Panc1 (cell line): ENCODE measurements around the gene PIGS.

Experiments
- POLR2AphosphoS5 ChIP-seq: IDR thresholded peaks from 2 replicates; pipeline ENCODE4 v1.6.1; 2012; ENCODE audit warnings: mild to moderate bottlenecking, low read depth, low read length, moderate library complexity
- SIN3A ChIP-seq: IDR thresholded peaks from 2 replicates; pipeline ENCODE4 v1.6.1; 2012; ENCODE audit warnings: low read depth, mild to moderate bottlenecking, low read length, moderate library complexity, borderline replicate concordance; ENCODE audit not compliant: insufficient read depth
- TCF7L2 ChIP-seq: IDR thresholded peaks from 2 replicates; pipeline ENCODE4 v1.6.1; 2011; ENCODE audit warnings: mild to moderate bottlenecking, low read depth, low read length, inconsistent platforms
- TF ChIP-seq, protein P1 (sequence below): fragments of 450-650 bp; IDR thresholded peaks from 2 replicates; pipeline ENCODE4 v1.5.1; 2017; ENCODE audit warnings: mild to moderate bottlenecking
- TF ChIP-seq, protein P2 (sequence below), 2 experiments: IDR thresholded peaks; 2 replicates each; pipeline ENCODE4 v1.6.1; 2011 to 2012; ENCODE audit warnings: low read depth in 2 of 2, control low read depth in 1 of 2, low read length in 1 of 2, mild to moderate bottlenecking in 1 of 2, moderate library complexity in 1 of 2; ENCODE audit not compliant: insufficient read depth in 1 of 2

DNA sequence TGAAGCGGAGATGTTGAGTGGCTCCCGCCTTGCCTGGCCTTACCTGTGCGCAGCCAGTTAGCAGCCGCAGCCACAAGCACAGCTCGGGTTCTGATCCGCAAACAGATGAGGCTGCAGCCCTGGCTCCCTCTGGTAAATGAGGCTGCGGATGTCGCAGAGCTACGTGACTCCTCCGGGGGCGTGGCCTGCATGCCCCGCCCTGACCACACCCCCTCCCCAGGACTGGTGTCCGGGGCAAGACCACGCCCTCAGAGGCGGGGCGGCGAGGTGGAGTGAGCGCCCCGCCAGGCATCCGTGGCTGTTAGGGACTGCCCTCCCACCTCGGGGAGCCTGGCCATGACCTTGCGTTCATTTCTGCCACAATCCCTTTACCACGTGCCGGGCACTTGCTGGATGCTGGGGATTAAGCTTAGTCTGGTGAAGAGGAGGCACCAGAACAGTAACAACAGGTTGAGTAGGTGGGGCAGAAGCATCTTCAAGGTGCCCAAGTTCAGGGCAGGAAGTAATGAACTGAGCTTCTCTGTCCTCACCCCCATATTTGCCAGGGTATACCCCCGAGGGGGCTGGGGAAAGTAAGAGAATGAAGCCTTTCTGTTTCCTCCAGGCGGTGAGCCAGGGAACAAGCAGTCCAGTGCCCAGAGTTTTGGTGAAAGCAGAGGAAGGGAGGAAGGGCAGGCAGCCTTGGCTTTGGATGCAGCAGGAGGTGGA lies 5.6 kb upstream of the PIGS start, which contains the start of gene ALDOC:
- TF ChIP-seq, protein P1, sequence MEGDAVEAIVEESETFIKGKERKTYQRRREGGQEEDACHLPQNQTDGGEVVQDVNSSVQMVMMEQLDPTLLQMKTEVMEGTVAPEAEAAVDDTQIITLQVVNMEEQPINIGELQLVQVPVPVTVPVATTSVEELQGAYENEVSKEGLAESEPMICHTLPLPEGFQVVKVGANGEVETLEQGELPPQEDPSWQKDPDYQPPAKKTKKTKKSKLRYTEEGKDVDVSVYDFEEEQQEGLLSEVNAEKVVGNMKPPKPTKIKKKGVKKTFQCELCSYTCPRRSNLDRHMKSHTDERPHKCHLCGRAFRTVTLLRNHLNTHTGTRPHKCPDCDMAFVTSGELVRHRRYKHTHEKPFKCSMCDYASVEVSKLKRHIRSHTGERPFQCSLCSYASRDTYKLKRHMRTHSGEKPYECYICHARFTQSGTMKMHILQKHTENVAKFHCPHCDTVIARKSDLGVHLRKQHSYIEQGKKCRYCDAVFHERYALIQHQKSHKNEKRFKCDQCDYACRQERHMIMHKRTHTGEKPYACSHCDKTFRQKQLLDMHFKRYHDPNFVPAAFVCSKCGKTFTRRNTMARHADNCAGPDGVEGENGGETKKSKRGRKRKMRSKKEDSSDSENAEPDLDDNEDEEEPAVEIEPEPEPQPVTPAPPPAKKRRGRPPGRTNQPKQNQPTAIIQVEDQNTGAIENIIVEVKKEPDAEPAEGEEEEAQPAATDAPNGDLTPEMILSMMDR: no peak
- TF ChIP-seq POLR2AphosphoS5: peak; percentile 62; the same call in 1 of the 2 replicates
- TF ChIP-seq, protein P2, sequence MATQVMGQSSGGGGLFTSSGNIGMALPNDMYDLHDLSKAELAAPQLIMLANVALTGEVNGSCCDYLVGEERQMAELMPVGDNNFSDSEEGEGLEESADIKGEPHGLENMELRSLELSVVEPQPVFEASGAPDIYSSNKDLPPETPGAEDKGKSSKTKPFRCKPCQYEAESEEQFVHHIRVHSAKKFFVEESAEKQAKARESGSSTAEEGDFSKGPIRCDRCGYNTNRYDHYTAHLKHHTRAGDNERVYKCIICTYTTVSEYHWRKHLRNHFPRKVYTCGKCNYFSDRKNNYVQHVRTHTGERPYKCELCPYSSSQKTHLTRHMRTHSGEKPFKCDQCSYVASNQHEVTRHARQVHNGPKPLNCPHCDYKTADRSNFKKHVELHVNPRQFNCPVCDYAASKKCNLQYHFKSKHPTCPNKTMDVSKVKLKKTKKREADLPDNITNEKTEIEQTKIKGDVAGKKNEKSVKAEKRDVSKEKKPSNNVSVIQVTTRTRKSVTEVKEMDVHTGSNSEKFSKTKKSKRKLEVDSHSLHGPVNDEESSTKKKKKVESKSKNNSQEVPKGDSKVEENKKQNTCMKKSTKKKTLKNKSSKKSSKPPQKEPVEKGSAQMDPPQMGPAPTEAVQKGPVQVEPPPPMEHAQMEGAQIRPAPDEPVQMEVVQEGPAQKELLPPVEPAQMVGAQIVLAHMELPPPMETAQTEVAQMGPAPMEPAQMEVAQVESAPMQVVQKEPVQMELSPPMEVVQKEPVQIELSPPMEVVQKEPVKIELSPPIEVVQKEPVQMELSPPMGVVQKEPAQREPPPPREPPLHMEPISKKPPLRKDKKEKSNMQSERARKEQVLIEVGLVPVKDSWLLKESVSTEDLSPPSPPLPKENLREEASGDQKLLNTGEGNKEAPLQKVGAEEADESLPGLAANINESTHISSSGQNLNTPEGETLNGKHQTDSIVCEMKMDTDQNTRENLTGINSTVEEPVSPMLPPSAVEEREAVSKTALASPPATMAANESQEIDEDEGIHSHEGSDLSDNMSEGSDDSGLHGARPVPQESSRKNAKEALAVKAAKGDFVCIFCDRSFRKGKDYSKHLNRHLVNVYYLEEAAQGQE (IDR thresholded peaks at IDR 0.05; ENCODE audit: insufficient read depth in 1 of 2, low read depth in 2 of 2, low read length in 1 of 2): no peak
- no peak for TF ChIP-seq SIN3A
- no peak for TF ChIP-seq TCF7L2
